ENCODE results near the gene CAMK2B.

Gene CAMK2B

DNA sequence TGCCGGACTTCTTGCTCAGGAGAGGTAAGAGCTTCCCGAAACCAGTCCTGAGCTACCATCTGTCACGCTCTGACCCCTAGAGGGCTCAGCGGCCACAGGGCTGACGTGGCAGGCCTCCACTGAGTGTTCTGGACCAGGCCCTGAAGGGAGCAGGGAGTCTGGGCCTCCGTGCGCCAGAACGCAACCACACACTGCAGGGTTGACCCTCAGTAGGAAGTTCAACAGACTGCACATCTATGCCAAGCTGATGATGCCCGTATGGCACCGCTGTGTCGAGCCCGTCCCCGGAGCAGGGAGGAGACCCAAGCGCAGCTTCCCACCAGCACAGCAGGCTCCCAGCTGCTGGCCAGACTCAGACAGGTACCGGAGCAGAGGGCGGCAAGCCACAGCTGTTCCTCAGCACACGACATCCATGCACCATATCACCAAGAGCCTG lies 39.2 kb downstream of the CAMK2B start:
- no peak for DNase-seq

GRCh38 chr7:44285561-44285960 lies 39.8 kb downstream of the CAMK2B start:
- no peak for DNase-seq

- DNase-seq, result no peak
Observed at GRCh38 chr7:44284881-44285541, 40.4 kb downstream of the CAMK2B start.

DNA sequence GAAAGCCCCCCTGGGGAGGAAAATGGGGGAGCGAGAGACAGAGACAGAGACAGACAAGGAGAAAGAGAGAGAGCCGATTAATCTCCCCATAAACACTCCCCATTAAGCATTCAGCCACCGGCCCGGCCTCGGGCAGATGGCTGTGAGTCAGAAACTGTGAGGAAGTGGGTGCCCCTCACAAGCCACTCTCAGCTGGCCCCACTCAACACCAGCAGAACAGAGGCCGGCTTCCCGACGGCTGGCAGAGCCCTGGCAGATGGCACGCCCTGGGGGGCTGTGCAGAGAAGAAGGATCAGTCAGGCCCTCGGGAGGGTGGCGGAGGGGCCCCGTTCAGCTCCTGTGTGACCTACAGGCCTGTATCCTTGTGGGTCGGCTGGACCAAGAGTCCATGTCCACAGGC lies 41.2 kb downstream of the CAMK2B start:
- DNase-seq, result no peak

GRCh38 chr7:44283381-44284211 lies 41.8 kb downstream of the CAMK2B start:
- no peak for DNase-seq

DNA sequence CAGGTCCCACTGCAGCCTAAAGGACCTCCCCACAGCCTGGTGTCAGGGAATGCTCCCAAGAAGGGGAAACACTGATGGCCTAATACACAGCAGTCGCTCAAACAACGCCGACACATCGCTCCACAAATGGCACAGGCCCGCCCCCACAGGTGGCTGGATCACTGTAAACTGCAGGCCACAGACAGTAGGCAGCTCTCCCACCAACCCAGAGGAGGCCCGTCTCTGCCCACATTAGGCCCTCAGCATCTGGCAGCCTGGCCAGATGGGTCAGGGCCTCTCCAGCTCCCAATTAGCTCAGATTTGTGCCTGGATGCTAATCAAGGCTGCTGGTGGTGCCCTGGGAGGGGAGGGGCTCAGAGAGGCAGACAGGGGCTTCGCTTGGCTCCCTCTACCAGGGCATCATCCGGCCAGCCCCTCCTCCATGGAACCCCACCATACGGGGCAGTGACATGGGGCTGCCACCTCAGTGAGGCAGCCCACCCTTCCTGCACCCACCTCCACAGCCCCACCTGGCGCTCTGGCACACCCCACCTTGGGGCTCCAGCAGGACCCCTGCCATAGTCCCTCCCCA lies 42.7 kb downstream of the CAMK2B start:
- DNase-seq, result no peak

DNA sequence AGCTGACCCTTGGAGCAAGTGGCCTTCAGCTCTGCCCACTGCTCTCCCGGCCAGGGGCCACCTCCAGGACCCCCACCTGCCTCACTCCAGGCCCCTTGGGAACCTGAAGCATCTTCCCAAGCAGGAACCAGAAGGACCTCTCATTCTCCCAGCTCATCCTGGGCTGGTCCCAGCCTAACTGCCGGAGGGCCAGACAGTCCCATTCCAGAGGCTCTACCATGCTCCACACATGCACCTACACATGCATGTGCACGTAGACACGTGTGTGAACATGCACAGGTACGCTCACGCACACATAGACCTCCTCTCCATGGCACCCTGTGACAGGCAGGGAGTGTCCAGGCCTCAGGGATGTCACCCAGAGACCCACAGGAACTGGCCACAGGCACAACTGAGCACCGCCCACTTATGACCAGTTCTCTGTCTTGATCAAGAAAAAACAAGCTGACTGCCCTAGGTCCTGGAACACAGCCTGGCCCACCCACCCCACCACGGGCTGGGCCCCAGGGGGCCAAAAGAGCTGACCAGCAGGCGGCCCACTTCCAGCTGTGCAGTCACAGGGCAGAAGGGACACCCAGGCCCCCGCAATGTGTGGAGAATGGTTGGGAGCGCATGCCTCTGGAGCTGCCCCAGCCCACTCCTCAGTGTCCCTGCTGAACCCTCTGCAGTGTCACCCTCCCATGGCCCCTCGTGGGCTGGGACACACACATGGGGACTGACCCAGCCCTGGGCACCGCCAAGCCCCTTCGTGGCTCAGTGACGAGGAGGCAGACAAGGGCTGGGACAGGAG lies 43.4 kb downstream of the CAMK2B start:
- DNase-seq, result no peak

GRCh38 chr7:44280993-44281721 lies 44.2 kb downstream of the CAMK2B start:
- DNase-seq, result no peak

DNA sequence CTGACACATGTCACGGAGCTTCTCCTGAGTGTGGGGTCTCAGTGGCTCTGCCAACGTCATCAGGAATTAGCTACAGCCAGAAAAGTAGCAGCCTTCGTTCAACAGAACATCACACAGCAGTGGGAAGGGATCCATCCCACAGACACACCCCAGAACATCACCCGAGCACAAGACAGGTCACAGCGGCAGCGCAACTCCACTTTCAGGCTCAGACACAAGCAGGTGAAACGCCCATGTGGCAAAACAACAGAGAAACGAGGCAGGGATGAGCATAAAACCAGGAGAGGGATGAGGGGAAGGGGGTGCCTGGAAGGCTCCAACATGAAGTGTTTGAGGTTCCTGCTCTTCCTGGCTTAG lies 44.8 kb downstream of the CAMK2B start:
- DNase-seq, result no peak

DNA sequence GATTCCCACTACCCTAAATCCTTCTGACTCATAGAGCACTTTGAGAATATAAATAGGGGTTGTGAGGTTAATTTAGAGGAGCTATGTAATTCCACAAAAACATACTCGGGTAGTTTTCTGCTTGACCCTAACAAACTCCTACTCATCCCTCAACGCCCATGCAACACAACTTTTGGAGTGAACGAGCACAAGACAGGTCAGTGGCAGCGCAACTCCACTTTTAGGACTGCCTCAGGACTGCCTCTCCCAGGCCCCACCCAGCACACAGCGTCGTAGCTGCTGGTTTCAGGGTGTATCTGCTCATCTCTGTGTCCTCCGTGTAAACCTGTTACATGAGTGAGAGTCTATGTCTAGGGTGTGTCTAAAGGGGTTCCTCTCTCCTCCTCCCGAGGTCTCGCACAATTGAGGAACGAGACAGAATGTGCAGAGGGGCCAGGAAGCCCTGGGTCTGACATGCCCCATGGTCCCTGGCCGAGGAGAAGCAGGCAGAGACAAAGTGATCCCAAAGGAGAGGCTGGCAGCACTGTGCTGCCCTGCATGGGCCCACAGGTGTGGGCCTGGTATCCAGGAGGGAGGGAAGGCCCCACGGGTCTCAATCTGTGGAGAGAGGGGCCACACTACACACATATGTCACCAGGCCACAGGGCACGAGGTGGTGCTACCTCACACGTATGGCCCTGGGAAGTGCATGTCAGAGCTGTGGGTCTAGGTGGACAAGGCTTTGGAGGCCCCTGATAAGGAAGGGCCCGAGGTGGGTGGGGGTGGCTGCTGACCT lies 45.5 kb downstream of the CAMK2B start:
- no peak for DNase-seq

DNA sequence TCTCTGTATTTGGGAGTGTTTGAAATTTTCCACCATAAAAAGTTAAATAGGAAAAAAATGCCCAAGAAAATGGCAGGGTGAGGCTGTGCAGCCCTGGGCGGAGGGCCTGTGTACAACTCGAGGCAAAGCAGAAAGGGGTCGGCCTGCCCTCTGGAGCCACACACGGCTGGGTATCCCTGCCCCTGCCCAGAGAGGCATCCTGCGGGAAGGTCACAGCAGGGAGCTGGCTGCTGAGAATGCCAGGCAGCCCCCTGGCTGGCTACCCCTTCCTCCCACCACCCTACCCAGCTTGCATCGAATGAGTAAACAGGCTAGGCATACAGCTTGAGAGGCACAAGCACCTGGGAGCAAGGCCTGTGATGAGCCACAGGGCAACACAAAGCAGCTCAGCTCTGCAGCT lies 46.1 kb downstream of the CAMK2B start:
- DNase-seq, result no peak

- no peak for DNase-seq
Observed at GRCh38 chr7:44278451-44279161, 46.8 kb downstream of the CAMK2B start.

- no peak for DNase-seq
Observed at GRCh38 chr7:44277851-44278250, 47.5 kb downstream of the CAMK2B start.

DNA sequence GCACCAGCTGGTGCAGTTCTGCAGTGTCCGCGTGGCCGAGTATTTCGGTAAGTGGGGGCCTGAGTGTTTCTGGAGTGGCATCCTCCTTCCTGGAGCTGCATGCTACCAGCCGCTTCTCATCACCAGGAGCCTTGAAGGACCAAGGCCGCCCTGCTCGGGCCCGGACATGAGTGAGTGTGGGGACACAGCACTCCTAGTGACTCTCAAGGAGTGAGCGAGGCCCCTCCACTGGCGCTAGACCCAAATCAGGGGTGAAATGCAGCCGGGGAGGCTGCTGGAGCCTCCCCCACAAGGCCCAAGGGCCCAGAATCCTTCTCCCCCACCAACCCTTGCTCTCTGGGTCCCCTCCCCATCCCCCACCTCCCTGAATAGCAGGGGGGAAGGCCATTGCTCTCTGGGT lies 48.0 kb downstream of the CAMK2B start:
- no peak for DNase-seq

GRCh38 chr7:44276571-44277221 lies 48.7 kb downstream of the CAMK2B start:
- no peak for DNase-seq

GRCh38 chr7:44275957-44276570 lies 49.3 kb downstream of the CAMK2B start:
- DNase-seq, result no peak

GRCh38 chr7:44275146-44275545 lies 50.2 kb downstream of the CAMK2B start:
- no peak for DNase-seq

GRCh38 chr7:44274623-44274975 lies 50.8 kb downstream of the CAMK2B start:
- DNase-seq, result no peak

DNA sequence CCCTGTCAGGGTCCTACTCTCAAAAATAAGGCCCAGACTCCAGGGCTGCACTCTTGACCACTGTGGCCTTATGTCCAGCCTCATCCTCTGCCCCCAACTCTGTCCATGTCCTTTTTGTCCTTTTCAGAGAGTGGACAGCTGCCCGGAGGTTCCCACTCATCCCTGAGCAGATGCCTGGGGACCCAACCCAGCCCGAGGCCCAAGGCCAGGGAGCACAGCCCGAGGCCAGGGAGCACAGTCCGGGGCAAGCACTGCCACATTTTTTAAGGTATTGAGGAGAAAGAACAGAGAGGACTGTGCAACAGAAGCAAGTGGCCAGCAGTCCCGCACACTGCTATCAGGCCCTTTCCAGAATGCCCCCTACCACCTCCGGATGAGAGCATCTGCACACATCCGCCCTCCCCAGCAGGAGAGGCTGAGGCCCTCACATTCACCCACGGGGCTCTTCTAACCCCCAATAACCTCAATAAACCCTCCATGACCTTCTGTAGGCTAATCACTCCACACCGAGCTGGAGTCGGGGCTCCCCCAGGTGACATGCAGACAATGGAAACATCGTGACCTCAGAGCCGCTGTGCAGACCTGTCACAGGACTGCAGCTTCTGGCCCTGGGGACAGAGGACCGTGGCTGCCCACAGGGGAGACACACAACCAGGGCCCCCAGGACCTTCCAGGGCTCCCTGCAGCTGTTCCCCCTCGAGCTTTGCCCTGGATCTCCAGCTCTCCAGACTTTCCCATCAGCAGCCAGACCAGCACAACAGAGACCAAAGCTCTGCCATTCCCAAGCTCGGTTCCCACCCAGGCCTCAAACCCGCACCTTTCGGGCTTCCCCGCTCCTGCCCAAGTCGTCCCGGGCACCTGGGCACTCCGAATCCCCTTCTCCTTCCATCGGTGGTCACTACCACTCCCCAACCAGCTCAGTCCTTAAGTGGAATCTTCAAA lies 51.4 kb downstream of the CAMK2B start:
- DNase-seq, result no peak
